ENCODE results near the gene ARMC2.

- no peak for TF ChIP-seq CTCF (conservative IDR thresholded peaks at IDR 0.05 in 1 of 2, IDR thresholded peaks at IDR 0.05 in 1 of 2; ENCODE audit: extremely low read depth in 1 of 2, insufficient read depth in 1 of 2, low read depth in 1 of 2, low read length in 2 of 2)
- no peak for TF ChIP-seq EZH2 (IDR thresholded peaks at IDR 0.05; ENCODE audit: borderline replicate concordance, low read length)
These were observed 28.2 kb upstream of the ARMC2 start for GRCh38 chr6:108820006-108820405.
